GM04504 (cell line): ENCODE measurements around the gene TMEM50B.
"Not testable (repeated sequence)": the region's sequence is repeated elsewhere in the genome, so short reads cannot be mapped to it uniquely, and the experiment has no call there.

Experiments used
- DNase-seq: peaks from one replicate; pipeline ENCODE4 v3.0.0-alpha.2; 2012; ENCODE audit warnings: low read depth

TMEM50B gene

DNA sequence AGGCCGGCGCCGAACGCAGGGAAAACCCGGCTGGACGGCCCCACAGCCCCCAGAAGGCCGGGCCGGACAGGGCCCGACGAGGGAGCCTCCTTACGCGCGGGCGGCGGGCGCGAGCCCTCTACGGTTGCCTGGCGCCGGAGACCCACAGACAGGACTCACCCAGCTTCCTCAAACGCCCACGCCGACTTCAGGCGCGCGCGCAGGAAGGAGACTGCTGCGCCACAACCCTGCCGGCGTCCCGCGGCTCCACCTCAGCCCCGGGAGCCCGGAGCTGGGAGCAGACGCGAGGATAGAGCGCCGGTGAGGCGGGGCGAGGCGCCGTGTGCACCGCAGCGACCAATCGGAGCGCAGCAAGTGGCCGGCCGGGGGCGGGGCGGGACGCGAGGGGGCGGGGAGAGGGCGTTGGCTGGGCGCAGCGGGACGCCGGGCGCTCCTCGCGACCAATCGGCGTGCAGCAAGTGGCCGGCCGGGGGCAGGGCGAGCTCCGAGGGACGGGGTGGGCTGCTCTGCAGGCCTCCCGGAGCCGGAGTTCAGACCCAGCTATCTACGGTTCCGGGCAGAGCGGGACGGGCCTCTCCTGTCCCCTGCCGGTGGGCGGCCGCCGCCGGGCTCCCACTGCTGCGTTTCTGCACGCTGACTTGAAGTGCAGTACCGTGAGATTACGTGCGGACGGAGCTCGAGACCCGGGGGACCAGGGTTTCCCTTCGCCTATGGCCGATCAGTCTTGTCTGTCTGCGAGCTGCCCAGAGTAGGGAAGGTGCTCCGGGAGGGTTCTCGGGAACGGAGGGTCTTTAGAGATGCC lies at the start of gene TMEM50B:
Gene TMEM50B (minus strand): TSS at position 296 of the 802 bp plus-strand sequence. CDS start 11,089 bp downstream, outside the sequence.
- DNase-seq: peak; percentile 87

GRCh38 chr21:33522953-33523349 lies 43.2 kb upstream of the TMEM50B start:
- no peak for DNase-seq

DNA sequence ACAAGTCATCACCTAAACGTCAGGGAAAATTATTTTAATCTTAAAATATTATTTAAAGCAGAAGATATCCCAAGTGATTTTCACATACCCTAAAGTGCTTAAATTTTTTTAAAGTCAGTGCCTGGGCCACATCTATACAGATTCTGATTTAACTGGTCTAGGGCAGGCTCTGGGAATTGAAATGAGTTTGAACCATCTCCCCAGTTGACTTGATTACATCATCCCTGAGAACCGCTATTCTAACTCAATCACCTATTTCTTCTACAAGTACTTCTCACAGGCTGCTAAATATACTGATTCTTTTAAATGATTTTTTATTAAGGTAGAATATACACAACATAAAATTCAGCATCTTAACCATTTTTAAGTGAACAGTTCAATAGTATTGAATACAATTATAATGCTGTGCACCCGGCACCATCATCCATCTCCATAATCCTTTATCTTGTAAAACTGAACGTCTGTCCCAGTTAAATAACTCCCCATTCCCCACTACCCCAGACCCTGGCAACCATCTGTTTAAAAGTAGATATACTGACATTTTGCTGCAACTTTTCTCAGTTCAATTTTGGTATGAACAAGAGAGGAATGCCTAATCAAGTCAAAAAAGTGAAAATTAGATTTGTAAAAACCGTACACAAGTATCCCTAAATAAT lies 42.7 kb upstream of the TMEM50B start:
- no peak for DNase-seq

DNA sequence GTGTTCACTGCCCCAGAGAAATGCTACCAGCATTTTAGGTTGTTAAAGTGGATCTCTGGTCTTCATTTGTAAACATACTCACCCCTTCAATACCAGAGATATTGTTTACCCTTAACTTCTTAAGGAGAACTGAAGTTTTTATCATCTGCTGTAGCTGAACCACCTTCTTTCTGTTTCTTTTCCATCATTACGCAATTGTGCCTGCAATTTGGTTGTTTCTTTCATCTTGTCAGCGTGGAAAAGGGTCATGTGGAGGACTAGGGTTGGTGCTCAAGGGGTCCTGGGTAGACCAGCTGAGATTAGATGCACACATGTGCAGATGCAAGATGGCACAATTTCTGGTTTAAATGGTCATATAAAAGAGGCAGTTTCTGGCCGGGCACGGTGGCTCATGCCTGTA lies 39.1 kb upstream of the TMEM50B start:
- no peak for DNase-seq

DNA sequence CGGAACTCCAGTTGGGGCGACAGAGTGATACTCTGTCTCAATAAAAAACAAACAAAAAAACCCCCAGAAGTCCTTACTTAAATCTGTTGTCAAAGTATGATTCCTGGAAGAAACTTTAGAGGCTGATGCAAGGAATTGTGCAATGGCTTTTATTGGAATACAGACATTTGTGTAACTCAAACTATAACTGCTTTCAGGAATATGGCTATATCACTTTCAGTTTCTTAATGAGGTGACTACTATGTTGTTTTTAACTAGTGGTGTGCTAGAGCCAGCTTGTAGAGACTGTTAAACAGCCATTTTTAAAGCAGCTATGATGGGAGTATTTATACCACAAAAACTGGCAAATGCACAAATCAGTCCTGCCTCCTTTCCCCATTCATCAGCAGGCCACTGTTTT lies 34.5 kb upstream of the TMEM50B start:
- peak; percentile 23 for DNase-seq

DNA sequence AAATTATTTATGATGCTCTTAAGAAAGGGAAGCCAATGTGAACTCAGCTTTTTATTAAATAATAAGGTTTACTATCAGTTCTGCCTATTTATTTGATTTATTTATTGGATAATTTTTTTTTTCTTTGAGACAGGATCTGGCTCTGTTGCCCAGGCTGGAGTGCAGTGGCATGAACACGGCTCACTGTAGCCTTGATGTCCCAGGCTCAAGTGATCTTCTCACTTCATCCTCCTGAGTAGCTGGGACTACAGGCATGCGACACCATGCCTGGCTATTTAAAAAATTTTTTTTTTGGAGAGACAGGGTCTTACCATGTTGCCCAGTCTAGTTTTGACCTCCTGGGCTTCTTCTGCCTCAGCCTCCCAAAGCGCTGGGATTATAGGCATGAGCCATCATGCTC lies 32.7 kb upstream of the TMEM50B start:
- DNase-seq: no peak

GRCh38 chr21:33511639-33512038 lies 31.9 kb upstream of the TMEM50B start:
- no peak for DNase-seq

DNA sequence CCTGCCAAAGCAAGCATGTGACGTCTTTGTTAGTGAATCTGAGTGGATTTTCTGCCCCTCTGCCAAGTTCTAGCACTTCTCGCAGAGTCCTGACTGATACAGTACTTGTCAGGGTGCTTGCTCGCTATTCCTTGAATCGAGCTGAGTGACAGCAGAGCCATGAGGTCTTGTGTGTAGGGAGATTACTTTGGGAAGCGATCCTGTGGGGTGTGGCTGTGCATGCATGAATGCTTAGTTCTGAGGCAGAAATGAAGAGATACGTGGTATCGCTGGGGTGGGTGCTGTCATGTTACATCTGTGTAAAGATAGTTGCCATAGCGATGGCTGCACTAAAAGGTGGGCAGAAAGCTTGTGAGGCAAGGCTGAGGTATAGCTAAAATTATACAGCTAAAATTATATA lies 31.1 kb upstream of the TMEM50B start:
- DNase-seq: no peak

- not testable (repeated sequence) for DNase-seq
These were observed 27.2 kb upstream of the TMEM50B start for GRCh38 chr21:33507003-33507402.

GRCh38 chr21:33505833-33506232 lies 26.1 kb upstream of the TMEM50B start:
- DNase-seq: no peak

- DNase-seq: no peak
These were observed 16.6 kb upstream of the TMEM50B start for GRCh38 chr21:33496345-33496744.

GRCh38 chr21:33495743-33496142 lies 16.0 kb upstream of the TMEM50B start:
- DNase-seq: no peak

DNA sequence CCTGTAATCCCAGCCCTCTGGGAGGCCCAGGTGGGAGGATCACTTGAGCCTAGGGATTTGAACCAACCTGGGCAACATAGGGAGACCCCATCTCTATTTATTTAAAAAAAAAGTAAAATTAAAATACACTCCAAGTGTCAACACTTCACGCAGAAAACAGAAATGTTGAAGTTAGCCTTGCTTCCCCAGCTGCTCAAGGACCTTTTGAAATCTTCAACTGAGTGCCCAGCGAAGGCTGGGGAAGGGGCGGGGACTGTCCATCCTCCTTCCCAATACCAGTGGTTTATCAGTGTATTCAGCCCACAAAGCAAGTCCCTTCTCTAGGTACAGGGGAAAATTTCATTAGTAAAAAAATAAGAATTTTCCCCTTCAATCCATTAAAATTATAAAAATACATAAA lies 14.0 kb upstream of the TMEM50B start:
- no peak for DNase-seq

- no peak for DNase-seq
These were observed 12.8 kb upstream of the TMEM50B start for GRCh38 chr21:33492571-33492970.

DNA sequence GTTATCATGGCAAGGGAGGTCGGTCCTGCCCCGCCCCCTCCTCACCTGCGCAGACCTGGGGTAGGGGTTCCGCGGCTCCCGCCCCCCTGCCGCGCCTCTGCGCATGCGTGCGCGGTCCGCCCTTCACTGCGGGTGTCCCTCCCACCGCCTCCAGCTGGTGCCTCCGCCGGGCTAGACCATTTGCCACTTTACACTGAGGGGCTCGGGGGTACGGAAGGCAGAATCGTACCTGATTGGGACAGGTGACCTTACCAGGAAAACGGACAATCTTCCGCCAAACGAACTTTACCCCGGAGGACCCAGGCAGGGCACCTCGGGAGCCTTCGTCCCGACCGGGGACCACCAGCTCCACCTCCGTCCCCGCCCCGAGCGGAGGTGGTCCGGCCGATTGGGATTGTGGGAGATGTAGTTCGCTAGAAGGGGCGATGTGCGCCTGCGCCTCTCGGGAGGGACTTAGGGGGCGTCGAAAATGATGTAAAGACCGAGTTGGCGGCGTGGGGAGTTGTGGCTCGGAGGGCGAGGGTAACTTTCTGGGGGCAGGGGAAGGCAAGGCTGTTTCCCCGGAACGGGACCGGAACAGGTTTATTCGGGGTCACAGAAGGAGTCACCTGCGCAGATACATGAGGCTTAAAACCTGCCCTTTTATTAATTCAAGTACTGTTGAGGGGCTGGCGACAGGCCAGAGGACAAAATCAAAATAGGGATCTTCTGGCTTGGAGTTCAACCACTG lies 11.8 kb upstream of the TMEM50B start, which contains the start of gene DNAJC28:
Gene DNAJC28 (minus strand): TSS at position 344 of the 730 bp plus-strand sequence. CDS start 2,323 bp downstream, outside the sequence.
- peak; percentile 75 for DNase-seq

- no peak for DNase-seq
These were observed 11.2 kb upstream of the TMEM50B start for GRCh38 chr21:33490991-33491372.

GRCh38 chr21:33488936-33489335 lies 9.2 kb upstream of the TMEM50B start:
- no peak for DNase-seq

DNA sequence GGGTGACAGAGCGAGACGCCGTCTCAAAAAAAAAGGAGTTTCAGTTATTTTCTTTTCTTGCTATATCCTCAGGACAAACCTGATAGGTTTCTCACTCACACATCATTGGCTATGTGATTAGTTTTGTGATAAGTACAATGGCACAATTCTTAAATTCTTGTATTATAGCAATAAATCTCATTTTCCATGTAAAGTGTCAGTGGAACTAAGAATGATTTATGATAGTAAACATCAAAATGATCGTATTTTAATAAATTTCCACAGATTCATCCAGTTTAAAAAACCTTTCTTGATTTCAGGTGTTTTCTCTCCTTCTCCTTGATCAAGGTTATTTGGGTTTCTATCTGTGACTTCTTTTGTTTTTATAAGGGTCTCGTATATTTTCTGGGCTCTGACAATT lies 8.2 kb upstream of the TMEM50B start:
- no peak for DNase-seq

DNA sequence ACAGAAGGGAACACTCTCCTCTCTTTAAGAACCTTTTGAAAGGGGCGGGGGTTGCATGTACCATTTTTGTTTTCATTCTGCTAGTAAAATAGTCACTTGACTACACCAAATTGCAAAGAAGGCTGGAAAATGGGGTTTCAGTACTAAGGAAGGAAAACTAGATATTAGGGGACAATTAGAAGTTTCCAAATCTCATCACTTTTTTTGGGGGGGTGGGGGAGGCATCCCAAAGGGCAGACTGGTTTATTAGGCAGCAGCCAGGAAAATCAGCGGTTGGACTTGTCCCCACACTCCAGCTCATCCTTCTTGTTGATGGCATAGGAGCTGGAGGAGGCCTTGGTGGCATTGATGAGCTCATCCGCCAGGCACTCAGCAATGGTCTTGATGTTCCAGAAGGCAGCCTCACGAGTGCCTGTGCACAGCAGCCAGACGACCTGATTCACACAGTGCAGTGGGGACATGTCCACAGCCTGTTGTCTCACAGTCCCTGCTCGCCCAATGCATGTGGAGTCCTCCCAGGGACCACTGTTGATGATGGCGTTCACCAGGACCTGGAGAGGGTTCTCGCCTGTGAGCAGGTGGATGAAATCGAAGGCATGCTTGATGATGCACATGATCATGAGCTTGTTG lies 1.7 kb upstream of the TMEM50B start:
- DNase-seq: no peak

DNA sequence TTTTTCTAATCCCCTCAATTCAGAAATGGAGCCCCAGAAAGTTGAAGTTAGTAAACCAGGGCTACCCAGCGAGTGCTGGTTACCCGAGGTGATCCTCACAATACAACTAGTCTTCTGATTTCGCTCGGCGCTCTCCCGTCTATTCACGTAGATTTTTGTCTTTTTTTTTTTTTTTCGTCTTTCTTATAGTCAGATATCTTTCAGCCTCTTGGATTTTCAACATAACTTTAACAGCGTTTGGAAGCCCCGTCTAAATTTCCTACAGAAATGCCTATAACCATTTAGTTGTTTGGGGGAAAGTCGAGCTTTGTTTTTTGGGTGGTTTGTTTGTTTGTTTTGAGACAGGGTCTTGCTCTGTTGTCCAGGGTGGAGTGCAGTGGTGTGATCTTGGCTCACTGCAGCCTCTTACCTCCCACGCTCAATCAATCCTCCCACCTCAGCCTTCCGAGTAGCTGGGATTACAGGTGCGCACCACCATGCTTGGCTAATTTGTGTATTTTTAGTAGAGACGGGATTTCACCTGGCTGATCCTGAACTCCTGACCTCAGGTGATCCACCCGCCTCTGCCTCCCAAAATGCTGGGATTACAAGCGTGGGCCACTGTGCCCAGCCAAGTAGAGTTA lies 818 bp upstream of the TMEM50B start:
- no peak for DNase-seq

DNA sequence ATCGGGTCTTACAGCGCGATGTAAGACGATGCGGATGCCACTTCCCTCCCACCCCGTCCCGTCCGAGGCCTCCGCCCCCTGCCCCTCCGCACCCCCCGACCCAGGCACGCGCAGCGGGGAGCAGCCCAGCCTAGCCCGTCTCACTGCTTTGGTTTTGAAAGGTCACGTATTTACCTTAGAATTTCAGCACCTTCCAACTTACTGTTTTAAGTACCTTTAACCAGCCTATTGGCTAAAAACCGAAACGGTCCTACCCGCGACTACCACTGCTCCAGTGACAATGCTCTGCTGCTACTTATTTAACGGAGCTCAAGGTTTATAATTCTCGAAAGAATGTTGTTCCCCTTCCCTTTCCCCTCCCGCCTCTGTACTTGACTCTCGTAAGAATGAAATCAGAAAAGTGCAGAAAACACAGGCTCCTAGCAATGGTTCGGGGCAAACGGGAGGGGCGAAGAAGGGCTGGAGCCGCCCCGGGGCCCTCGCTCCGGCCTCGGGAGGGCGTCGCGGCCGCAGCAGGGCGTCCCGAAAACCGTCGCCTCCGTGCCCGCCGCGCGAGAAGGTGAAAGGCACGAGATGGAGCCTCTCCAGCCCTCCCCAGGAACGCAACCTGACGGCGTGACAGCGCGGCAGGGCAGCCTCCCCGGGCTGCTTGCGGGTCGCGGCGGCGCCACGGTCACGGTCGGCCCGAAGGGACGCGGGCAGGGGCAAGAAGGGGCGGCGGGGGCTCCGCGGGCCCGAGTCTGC lies 667 bp downstream of the TMEM50B start:
- DNase-seq: no peak
